SKM-1 (cell line): ENCODE measurements around the gene RHOT2.
A peak's percentile ranks its signal among the peaks of the same experiment; 100 is the strongest.

Experiments
- DNase-seq: peaks from one replicate; lab custom pipeline; 2025; ENCODE audit not compliant: unreplicated experiment; lab: John Stamatoyannopoulos, UW

The RHOT2 gene

DNA sequence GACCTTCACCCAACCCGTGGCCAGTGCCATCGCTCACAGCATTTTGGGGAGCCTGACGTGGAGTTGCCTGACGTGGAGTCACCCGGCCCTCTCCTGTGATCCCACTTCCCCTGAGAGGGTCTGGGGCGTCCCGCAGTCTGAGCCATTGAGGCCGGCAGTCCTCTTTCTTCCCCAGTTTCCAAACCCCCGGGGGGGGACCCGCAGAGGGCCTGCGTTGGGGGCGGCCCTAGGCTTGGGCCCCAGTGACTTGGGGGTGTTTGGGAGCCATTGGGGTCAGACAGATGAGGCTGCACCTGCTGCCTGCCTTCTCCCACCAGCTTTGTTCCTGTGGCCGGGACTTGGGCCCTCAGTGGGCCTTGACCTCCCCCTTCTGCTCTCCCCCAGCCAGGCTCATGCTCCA is 1.7 kb downstream of the RHOT2 start:
- DNase-seq = no peak

DNA sequence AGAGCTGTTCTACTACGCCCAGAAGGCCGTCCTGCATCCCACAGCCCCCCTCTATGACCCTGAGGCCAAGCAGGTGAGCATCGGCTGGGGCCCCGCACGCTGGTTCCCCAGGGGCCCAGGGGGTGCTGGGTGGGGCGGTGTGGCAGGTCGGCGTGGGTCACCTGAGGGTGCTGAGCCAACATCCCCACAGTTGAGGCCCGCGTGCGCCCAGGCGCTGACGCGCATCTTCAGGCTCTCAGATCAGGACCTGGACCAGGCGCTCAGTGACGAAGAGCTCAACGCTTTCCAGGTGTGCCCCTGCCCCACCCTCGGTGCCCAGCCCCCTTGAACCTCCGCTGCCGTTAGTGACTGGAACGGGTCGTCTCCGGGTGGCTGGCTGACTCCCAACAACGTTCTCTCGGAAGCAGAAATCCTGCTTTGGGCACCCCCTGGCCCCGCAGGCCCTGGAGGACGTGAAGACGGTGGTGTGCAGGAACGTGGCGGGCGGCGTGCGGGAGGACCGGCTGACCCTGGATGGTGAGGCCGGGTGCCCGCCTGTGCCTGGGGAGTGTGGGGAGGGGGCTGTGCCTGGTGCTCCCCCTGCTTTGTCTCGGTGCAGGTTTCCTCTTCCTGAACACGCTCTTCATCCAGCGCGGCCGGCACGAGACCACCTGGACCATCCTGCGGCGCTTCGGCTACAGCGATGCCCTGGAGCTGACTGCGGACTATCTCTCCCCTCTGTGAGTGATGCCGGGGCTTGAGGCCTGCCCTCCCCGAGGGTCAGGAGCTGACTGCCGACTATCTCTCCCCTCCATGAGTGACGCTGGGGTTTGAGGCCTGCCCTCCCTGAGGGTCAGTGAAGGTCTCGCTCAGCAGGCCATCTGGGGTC is 2.8 kb downstream of the RHOT2 start:
- DNase-seq = no peak

GRCh38 chr16:671353-672131 is 3.6 kb downstream of the RHOT2 start:
- no peak for DNase-seq

- no peak for DNase-seq
Observed at GRCh38 chr16:672371-672770, 4.4 kb downstream of the RHOT2 start.

GRCh38 chr16:672851-673250 is 4.9 kb downstream of the RHOT2 start:
- DNase-seq = no peak

DNA sequence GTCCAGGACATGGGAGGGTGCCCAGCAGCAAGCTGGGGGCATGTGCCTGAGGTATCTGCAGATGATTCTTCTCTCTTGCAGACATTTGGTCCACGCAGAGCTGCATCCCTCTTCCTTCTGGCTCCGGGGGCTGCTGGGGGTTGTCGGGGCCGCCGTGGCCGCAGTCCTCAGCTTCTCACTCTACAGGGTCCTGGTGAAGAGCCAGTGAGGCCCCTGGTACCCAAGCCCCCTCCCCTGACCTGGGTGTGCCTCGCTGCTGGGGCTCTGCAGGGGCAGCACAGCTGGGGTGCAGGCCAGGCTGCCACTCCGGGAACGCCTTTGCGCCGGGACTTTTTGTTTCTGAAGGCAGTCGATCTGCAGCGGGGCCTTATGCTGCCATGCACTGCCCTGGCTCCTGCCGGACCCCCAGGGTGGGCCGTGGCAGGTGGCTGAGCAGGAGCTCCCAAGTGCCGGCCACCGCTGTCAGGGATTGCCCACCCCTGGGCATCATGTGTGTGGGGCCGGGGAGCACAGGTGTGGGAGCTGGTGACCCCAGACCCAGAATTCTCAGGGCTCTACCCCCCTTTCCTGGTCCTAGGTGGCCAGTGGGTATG is 5.6 kb downstream of the RHOT2 start:
- DNase-seq = no peak

GRCh38 chr16:674214-674881 is 6.4 kb downstream of the RHOT2 start:
- DNase-seq = no peak

DNA sequence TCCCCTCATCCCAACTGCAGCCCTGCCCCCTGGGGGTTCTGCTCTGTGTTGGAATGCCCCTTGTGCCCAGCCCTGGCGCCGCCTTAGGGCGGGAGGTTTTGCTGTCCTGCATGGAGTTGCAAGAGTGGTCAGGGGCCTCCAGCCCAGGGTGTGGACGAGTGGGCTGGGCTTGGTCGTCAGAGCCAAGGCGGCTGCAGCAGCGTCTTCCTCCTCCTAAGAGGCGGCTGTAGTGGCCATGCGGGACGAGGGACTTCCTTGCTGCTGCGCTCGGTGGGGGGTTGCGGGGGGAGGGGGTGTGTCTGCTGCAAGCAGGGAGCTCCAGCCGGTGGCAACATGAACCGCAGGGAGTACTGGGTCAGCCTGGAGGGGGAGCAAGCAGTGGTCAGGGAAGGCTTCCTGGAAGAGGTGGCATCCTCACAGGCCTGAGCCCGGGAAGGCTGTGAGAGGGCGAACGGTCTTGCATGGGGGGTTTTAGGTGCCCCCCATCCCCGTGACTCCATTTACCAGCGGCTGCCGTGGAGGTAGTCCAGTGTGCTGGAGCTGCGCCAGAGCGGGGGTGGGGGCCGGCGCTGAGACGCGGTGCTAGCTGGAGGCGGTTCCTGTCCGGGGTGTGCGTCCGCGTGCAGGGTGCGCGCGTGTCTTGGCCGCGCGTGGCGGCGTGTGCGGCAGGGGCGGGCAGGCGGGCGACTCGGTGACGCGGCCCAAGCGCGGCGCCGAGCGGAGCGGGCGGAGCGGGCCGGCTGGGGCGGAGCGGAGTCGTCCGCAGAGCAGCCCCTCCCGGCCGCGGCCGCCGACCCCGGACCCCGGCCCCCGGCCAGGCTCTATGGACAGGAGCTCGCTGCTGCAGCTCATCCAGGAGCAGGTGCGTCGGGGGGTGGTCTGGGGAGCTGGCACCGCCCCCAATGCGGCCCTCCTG is 7.3 kb downstream of the RHOT2 start, which contains the start of gene RHBDL1:
Gene RHBDL1, plus strand, starts transcription at position 704 of the 916 bp plus-strand sequence. Its CDS starts 120 bp downstream, at position 824.
- no peak for DNase-seq

GRCh38 chr16:675884-676564 is 8.1 kb downstream of the RHOT2 start:
- no peak for DNase-seq

DNA sequence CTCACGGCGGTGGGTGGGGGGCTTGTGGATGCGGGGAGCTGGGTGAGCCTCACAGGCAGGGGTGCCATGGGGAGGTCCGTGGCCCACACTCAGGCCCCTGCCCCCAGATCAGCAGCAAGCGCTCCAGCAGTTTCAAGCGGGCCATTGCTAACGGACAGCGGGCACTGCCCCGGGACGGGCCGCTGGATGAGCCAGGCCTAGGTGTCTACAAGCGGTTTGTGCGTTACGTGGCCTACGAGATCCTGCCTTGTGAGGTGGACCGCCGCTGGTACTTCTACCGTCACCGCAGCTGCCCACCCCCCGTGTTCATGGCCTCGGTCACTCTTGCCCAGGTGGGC is 8.6 kb downstream of the RHOT2 start:
- no peak for DNase-seq

GRCh38 chr16:676913-677312 is 9.0 kb downstream of the RHOT2 start:
- DNase-seq = no peak

DNA sequence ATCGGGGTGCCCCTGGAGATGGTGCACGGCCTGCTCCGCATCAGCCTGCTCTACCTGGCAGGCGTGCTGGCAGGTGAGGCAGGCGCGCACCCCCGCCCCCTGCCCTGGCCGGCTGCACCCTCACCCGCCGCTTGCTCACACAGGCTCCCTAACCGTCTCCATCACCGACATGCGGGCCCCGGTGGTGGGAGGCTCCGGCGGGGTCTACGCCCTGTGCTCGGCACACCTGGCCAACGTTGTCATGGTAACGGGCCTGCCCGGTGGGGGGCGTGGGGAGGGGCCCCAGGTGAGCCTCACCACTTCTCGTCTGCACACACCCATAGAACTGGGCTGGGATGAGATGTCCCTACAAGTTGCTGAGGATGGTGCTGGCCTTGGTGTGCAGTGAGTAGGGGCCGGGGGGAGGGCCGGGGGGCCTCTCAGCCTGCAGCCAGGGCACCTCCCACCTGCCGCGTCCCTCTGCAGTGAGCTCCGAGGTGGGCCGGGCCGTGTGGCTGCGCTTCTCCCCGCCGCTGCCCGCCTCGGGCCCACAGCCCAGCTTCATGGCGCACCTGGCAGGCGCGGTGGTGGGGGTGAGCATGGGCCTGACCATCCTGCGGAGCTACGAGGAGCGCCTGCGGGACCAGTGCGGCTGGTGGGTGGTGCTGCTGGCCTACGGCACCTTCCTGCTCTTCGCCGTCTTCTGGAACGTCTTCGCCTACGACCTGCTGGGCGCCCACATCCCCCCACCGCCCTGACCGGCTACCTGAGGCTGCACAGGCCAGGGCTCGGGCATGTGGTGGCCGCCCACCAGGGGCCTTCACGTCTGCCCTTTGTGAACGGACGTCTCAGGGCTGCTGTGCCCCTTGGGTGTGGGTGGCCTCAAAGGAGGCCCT is 9.6 kb downstream of the RHOT2 start:
- no peak for DNase-seq

- no peak for DNase-seq
Observed at GRCh38 chr16:678209-678857, 10.4 kb downstream of the RHOT2 start.

- DNase-seq = no peak
Observed at GRCh38 chr16:678858-679813, 11.2 kb downstream of the RHOT2 start.

DNA sequence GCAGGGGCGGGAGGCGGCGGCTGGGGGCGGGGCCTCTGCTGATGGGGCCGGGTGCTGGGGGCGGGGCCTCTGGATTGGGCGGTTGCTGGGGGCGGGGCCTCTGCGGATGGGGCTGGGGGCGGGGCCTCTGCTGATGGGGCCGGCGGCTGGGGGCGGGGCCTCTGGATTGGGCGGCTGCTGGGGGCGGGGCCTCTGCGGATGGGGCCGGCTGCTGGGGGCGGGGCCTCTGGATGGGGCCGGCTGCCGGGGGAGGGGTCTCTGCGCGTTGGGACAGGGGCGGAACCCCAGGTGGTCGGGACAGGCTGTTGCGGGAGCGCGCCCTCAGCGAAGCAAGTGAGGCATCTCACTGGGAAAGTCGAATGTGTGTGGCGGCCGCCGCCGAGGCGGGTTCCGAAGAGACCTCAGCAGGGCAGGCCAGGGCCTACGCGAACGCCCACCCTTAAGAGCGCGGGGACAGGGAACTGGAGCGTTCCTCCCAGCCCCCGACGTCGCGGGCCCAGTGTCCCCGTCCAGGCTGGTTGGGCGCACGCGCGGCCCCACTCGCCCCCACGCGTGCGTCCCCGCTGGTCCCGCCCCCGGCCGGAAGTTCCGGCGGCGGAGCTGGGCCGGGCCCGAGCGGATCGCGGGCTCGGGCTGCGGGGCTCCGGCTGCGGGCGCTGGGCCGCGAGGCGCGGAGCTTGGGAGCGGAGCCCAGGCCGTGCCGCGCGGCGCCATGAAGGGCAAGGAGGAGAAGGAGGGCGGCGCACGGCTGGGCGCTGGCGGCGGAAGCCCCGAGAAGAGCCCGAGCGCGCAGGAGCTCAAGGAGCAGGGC is 12.1 kb downstream of the RHOT2 start, which contains the start of gene STUB1:
Gene STUB1, plus strand, starts transcription at position 597 of the 811 bp plus-strand sequence. Its CDS starts 116 bp downstream, at position 713.
- DNase-seq = peak; percentile 60

- no peak for DNase-seq
Observed at GRCh38 chr16:680625-680945, 12.7 kb downstream of the RHOT2 start.
